GM12878 (cell line): ENCODE results near the gene IKBKG. TPM values are rescaled to one million over a fixed set of nuclear protein-coding genes. Genes with fewer than 3 reads are reported as not detected.

Experiments used
- ATAC-seq: fragments of 200-7000 bp; cut with Tn5 transposase; 3 replicates; pipeline ENCODE4 v1.9.1; 2020; ENCODE audit warnings: mild to moderate bottlenecking, moderate library complexity
- BruUV-seq: library from RNA; stranded (reverse); fragments of 400-500 nt; replicated peaks from 2 replicates; lab custom pipeline; 2021; lab: Mats Ljungman, UMichigan
- CTCF ChIA-PET: fragments of 300-600 bp; sonication (Branson Sonifier 250); formaldehyde crosslinking; extraction: SDS; loops from one replicate; lab custom pipeline; 2021; ENCODE audit warnings: inconsistent platforms; lab: Yijun Ruan, JAX
- POLR2A ChIA-PET: fragments of 350-600 bp; formaldehyde crosslinking; extraction: SDS; loops from one replicate; lab custom pipeline; 2021; ENCODE audit warnings: inconsistent platforms; lab: Charles Lee
- RAD21 ChIA-PET: fragments of 300-600 bp; sonication (Branson Sonifier 250); formaldehyde crosslinking; loops from one replicate; lab custom pipeline; 2023; ENCODE audit warnings: antibody characterized with exemption; ENCODE audit not compliant: unreplicated experiment; lab: Charles Lee
- SMC1A ChIA-PET: fragments of 300-600 bp; sonication (Branson Sonifier 250); formaldehyde crosslinking; loops from one replicate; lab custom pipeline; 2023; ENCODE audit not compliant: unreplicated experiment, uncharacterized antibody; lab: Charles Lee
- DNase-seq: peaks from one replicate; pipeline ENCODE4 v3.0.0-alpha.2; 2011; ENCODE audit warnings: low read depth, low spot score
- FAIRE-seq: peaks from 3 replicates; lab custom pipeline; 2011; peaks lifted over from hg19 to GRCh38; lab: Jason Lieb, UNC
- H2AFZ ChIP-seq: 2 replicates; pipeline ENCODE4 v1.6.0; 2011; ENCODE audit warnings: low read depth, low read length, control low read depth; ENCODE audit not compliant: control insufficient read depth
- H3K27ac ChIP-seq: 2 replicates; pipeline ENCODE4 v1.5.1; 2011; ENCODE audit warnings: control low read depth; ENCODE audit not compliant: control insufficient read depth, insufficient read depth
- H3K27me3 ChIP-seq, 2 experiments: replicated peaks in 1 of 2; 2 replicates each; pipeline versions ENCODE4 v1.6.0 to v1.6.1; 2011; ENCODE audit warnings: low read length in 1 of 2; ENCODE audit not compliant: control insufficient read depth in 2 of 2, insufficient read depth in 2 of 2
- H3K36me3 ChIP-seq, 2 experiments: 2 replicates each; pipeline ENCODE4 v1.5.1; 2011; ENCODE audit warnings: low read length in 1 of 2; ENCODE audit not compliant: control insufficient read depth in 2 of 2, insufficient read depth in 2 of 2
- H3K4me1 ChIP-seq: 2 replicates; pipeline ENCODE4 v1.6.1; 2011; ENCODE audit warnings: mild to moderate bottlenecking, low read length, moderate library complexity, mixed read lengths; ENCODE audit not compliant: control insufficient read depth, insufficient read depth
- H3K4me2 ChIP-seq: 2 replicates; pipeline ENCODE4 v1.6.0; 2011; ENCODE audit warnings: control low read depth; ENCODE audit not compliant: control insufficient read depth, insufficient read depth
- H3K4me3 ChIP-seq: fragments of 200-600 bp; sonication (generic); 2 replicates; pipeline ENCODE4 v1.5.1; 2016
- H3K79me2 ChIP-seq: 2 replicates; pipeline ENCODE4 v1.6.0; 2011; ENCODE audit warnings: low read length; ENCODE audit not compliant: control insufficient read depth, insufficient read depth
- H3K9ac ChIP-seq: 2 replicates; pipeline ENCODE4 v1.8.0; 2011; ENCODE audit warnings: low read length, control low read depth, mixed read lengths; ENCODE audit not compliant: control insufficient read depth, insufficient read depth
- H3K9me3 ChIP-seq: replicated peaks from 3 replicates; pipeline ENCODE4 v1.5.1; 2011; ENCODE audit warnings: mild to moderate bottlenecking, low read length; ENCODE audit not compliant: control insufficient read depth, insufficient read depth
- H4K20me1 ChIP-seq: 2 replicates; pipeline ENCODE4 v1.6.0; 2011; ENCODE audit not compliant: control insufficient read depth, insufficient read depth
- CBX3 ChIP-seq: fragments of 200-600 bp; sonication (generic); IDR thresholded peaks from 2 replicates; pipeline ENCODE4 v1.6.1; 2016; ENCODE audit warnings: low read depth, borderline replicate concordance
- CHD1 ChIP-seq: IDR thresholded peaks from 2 replicates; pipeline ENCODE4 v1.6.1; 2012; ENCODE audit warnings: low read depth, low read length, improper control_type of control experiment
- PAX8 ChIP-seq: fragments of 450-650 bp; IDR thresholded peaks from 2 replicates; pipeline ENCODE4 v1.6.1; 2017; ENCODE audit warnings: mild to moderate bottlenecking, moderate library complexity
- RFX5 ChIP-seq: IDR thresholded peaks from 2 replicates; pipeline ENCODE4 v1.6.1; 2011; ENCODE audit warnings: low read depth, low read length, improper control_type of control experiment
- SIX5 ChIP-seq: IDR thresholded peaks from 2 replicates; pipeline ENCODE4 v1.6.1; 2011; ENCODE audit warnings: mild to moderate bottlenecking, low read depth, low read length, moderate library complexity; ENCODE audit not compliant: severe bottlenecking
- TAF1 ChIP-seq: IDR thresholded peaks from 2 replicates; pipeline ENCODE4 v1.6.1; 2011; ENCODE audit warnings: mild to moderate bottlenecking, low read depth, low read length, borderline replicate concordance
- TARDBP ChIP-seq: IDR thresholded peaks from 2 replicates; pipeline ENCODE4 v1.6.1; 2016; ENCODE audit warnings: borderline replicate concordance
- TCF12 ChIP-seq: IDR thresholded peaks from 2 replicates; pipeline ENCODE4 v1.6.1; 2011; ENCODE audit warnings: low read depth, mild to moderate bottlenecking, low read length
- ZSCAN29 ChIP-seq: fragments of 450-650 bp; IDR thresholded peaks from 2 replicates; pipeline ENCODE4 v1.6.1; 2017; ENCODE audit warnings: mild to moderate bottlenecking, moderate library complexity
- WGBS: methylation state at CpG from one replicate; pipeline ENCODE4 v1.1.6; 2016; ENCODE audit warnings: low lambda C conversion rate; ENCODE audit not compliant: insufficient replicate concordance, insufficient coverage; ENCODE audit errors: missing lambda C conversion rate; 5-methylcytosine and 5-hydroxymethylcytosine counted together
- in situ Hi-C: fragments of 300-500 bp; cut with MboI; formaldehyde crosslinking; loops from 9 replicates; pipeline ENCODE4 v1.14.3; 2018; ENCODE audit warnings: mixed read lengths
- intact Hi-C: fragments of 100-400 bp; cut with micrococcal nuclease; formaldehyde crosslinking; loops from one replicate; pipeline ENCODE4 v1.14.2; 2022; ENCODE audit not compliant: unreplicated experiment
- polyA plus RNA-seq, 11 experiments: library from polyadenylated mRNA; depleted of rRNA in 4 of 11; unstranded in 6 of 11; stranded (reverse) in 5 of 11; fragments of >200 nt; fragmentation: Nextera tagmentation in 4 of 11; fragmentation: Illumina TruSeq in 1 of 11; extraction: Ambion mirVana in 4 of 11; extraction: Trizol in 1 of 11; gene quantifications; 1 replicate in 1 of 11; 2 replicates in 10 of 11; pipeline versions ENCODE4 v1.2.1 to v1.2.3, GENCODE V29; 2011 to 2016; ENCODE audit warnings: inconsistent platforms in 2 of 11, missing spikeins in 2 of 11, low read depth in 1 of 11
- total RNA-seq, 4 experiments: library from RNA; depleted of rRNA in 3 of 4; stranded (reverse); fragments of >200 nt in 3 of 4; fragmentation: Illumina TruSeq in 1 of 4; extraction: Trizol in 1 of 4; gene quantifications; 2 replicates each; pipeline versions ENCODE4 v1.2.1 to v1.2.3, GENCODE V29; 2013 to 2021
- TF ChIP-seq, protein P1 (sequence below): fragments of 450-650 bp; IDR thresholded peaks from 2 replicates; pipeline ENCODE4 v1.6.1; 2018; ENCODE audit warnings: borderline replicate concordance, mild to moderate bottlenecking; ENCODE audit not compliant: partially characterized antibody
- TF ChIP-seq, protein P2 (sequence below): IDR thresholded peaks from 2 replicates; pipeline ENCODE4 v1.6.1; 2012; ENCODE audit warnings: mild to moderate bottlenecking, low read depth, low read length
- TF ChIP-seq, protein P3 (sequence below): fragments of 450-650 bp; IDR thresholded peaks from 2 replicates; pipeline ENCODE4 v1.6.1; 2016; ENCODE audit warnings: mild to moderate bottlenecking, moderate library complexity, borderline replicate concordance
- TF ChIP-seq, protein P4 (sequence below): fragments of 450-650 bp; IDR thresholded peaks from 2 replicates; pipeline ENCODE4 v1.6.1; 2016; ENCODE audit warnings: mild to moderate bottlenecking

Gene IKBKG
- total and polyA plus RNA-seq, 10 of the 15 experiments (the other 5 are each of a cell fraction or from before 2014, with no cell fraction given): 0.35 to 30.7 (median 16.7) TPM

DNA sequence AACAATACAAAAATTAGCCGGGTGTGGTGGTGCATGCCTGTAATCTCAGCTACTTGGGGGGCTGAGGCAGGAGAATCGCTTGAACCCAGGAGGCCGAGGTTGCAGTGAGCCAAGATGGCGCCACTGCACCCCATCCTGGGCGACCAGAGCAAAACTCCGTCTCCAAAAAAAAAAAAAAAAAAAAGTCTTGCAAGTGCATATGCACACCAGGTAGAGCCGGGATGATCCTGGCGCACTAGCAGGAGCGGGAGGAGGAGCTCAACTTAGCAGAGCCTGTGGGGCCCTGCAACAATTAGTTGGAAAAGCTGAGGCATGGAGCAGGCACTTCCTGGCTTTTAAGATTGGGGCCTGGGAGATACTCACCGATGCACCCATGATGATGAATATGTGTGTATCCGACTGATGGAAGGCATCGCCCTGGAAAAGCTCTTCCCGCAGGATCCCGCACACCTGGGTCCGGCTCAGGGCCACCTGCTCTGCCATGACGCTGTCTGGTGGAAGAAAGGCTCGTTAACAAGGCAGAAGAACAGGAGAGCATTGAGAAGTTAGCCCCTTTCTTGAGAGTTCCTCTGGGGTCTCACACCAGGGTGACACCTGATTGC, 1.6 kb upstream of the IKBKG start:
- peaks cover 14% of the 10 kb centered on the region for H3K4me1 ChIP-seq
- H3K27ac ChIP-seq: peak overlapping the region; percentile 27; the same call in 1 of the 2 replicates
- ChIA-PET RAD21 (interaction anchor here (0.6 kb wide), 1 partner anchor 9 kb away, joined by 4 read pairs; no protein-coding TSS in a partner anchor), SMC1A (no interaction called here), POLR2A (no interaction called here), CTCF (no interaction called here)
- H3K79me2 ChIP-seq: peaks cover 28% of the 10 kb centered on the region
- no TSS peak for BruUV-seq
- H3K36me3 ChIP-seq: no peaks in the 10 kb centered on the region
- in situ Hi-C loops (loop anchor here (10.0 to 25.0 kb wide), 2 partner anchors 289 to 408 kb away; partner anchors contain the start of genes OPN1LW and SMIM9), intact Hi-C loops (no loop called here)
- ATAC-seq (no peak), FAIRE-seq (no peak), DNase-seq (no peak)
- H3K4me3 ChIP-seq: peak overlapping the region; percentile 67; the same call in 1 of the 2 replicates
- H2AFZ ChIP-seq: no peak overlapping the region
- H3K27me3 ChIP-seq: no peaks in the 10 kb centered on the region
- 90% methylated on average over 16 of the region's 17 CpGs for WGBS
- no peaks in the 10 kb centered on the region for H3K9me3 ChIP-seq
- H3K9ac ChIP-seq: peak overlapping the region; percentile 63
- H3K4me2 ChIP-seq: peak overlapping the region; percentile 86
- no peaks in the 10 kb centered on the region for H4K20me1 ChIP-seq
- TF ChIP-seq, protein P1, sequence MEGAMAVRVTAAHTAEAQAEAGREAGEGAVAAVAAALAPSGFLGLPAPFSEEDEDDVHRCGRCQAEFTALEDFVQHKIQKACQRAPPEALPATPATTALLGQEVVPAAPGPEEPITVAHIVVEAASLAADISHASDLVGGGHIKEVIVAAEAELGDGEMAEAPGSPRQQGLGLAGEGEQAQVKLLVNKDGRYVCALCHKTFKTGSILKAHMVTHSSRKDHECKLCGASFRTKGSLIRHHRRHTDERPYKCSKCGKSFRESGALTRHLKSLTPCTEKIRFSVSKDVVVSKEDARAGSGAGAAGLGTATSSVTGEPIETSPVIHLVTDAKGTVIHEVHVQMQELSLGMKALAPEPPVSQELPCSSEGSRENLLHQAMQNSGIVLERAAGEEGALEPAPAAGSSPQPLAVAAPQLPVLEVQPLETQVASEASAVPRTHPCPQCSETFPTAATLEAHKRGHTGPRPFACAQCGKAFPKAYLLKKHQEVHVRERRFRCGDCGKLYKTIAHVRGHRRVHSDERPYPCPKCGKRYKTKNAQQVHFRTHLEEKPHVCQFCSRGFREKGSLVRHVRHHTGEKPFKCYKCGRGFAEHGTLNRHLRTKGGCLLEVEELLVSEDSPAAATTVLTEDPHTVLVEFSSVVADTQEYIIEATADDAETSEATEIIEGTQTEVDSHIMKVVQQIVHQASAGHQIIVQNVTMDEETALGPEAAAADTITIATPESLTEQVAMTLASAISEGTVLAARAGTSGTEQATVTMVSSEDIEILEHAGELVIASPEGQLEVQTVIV: no peak
- no peak for TF ChIP-seq ZSCAN29
- TF ChIP-seq, protein P2, sequence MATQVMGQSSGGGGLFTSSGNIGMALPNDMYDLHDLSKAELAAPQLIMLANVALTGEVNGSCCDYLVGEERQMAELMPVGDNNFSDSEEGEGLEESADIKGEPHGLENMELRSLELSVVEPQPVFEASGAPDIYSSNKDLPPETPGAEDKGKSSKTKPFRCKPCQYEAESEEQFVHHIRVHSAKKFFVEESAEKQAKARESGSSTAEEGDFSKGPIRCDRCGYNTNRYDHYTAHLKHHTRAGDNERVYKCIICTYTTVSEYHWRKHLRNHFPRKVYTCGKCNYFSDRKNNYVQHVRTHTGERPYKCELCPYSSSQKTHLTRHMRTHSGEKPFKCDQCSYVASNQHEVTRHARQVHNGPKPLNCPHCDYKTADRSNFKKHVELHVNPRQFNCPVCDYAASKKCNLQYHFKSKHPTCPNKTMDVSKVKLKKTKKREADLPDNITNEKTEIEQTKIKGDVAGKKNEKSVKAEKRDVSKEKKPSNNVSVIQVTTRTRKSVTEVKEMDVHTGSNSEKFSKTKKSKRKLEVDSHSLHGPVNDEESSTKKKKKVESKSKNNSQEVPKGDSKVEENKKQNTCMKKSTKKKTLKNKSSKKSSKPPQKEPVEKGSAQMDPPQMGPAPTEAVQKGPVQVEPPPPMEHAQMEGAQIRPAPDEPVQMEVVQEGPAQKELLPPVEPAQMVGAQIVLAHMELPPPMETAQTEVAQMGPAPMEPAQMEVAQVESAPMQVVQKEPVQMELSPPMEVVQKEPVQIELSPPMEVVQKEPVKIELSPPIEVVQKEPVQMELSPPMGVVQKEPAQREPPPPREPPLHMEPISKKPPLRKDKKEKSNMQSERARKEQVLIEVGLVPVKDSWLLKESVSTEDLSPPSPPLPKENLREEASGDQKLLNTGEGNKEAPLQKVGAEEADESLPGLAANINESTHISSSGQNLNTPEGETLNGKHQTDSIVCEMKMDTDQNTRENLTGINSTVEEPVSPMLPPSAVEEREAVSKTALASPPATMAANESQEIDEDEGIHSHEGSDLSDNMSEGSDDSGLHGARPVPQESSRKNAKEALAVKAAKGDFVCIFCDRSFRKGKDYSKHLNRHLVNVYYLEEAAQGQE: no peak
- TF ChIP-seq, protein P3, sequence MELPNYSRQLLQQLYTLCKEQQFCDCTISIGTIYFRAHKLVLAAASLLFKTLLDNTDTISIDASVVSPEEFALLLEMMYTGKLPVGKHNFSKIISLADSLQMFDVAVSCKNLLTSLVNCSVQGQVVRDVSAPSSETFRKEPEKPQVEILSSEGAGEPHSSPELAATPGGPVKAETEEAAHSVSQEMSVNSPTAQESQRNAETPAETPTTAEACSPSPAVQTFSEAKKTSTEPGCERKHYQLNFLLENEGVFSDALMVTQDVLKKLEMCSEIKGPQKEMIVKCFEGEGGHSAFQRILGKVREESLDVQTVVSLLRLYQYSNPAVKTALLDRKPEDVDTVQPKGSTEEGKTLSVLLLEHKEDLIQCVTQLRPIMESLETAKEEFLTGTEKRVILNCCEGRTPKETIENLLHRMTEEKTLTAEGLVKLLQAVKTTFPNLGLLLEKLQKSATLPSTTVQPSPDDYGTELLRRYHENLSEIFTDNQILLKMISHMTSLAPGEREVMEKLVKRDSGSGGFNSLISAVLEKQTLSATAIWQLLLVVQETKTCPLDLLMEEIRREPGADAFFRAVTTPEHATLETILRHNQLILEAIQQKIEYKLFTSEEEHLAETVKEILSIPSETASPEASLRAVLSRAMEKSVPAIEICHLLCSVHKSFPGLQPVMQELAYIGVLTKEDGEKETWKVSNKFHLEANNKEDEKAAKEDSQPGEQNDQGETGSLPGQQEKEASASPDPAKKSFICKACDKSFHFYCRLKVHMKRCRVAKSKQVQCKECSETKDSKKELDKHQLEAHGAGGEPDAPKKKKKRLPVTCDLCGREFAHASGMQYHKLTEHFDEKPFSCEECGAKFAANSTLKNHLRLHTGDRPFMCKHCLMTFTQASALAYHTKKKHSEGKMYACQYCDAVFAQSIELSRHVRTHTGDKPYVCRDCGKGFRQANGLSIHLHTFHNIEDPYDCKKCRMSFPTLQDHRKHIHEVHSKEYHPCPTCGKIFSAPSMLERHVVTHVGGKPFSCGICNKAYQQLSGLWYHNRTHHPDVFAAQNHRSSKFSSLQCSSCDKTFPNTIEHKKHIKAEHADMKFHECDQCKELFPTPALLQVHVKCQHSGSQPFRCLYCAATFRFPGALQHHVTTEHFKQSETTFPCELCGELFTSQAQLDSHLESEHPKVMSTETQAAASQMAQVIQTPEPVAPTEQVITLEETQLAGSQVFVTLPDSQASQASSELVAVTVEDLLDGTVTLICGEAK: no peak
- no peak for TF ChIP-seq PAX8
- no peak for TF ChIP-seq CHD1
- no peak for TF ChIP-seq RFX5
- no peak for TF ChIP-seq TCF12
- TF ChIP-seq, protein P4, sequence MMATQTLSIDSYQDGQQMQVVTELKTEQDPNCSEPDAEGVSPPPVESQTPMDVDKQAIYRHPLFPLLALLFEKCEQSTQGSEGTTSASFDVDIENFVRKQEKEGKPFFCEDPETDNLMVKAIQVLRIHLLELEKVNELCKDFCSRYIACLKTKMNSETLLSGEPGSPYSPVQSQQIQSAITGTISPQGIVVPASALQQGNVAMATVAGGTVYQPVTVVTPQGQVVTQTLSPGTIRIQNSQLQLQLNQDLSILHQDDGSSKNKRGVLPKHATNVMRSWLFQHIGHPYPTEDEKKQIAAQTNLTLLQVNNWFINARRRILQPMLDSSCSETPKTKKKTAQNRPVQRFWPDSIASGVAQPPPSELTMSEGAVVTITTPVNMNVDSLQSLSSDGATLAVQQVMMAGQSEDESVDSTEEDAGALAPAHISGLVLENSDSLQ: no peak
- no peak for TF ChIP-seq TAF1
- TF ChIP-seq SIX5: no peak
- TF ChIP-seq TARDBP: no peak
- TF ChIP-seq CBX3: no peak
